ENCODE data around the gene DNAAF8.

Gene DNAAF8

GRCh38 chr16:4704913-4705312 lies 29.4 kb upstream of the DNAAF8 start:
- no peak overlapping the region for H3K4me3 ChIP-seq (ENCODE audit: low read depth, low read length)
- no peak for DNase-seq (ENCODE audit: low read depth)
- TF ChIP-seq CTCF (IDR thresholded peaks at IDR 0.05; ENCODE audit: control insufficient read depth, extremely low read depth, insufficient read depth) = no peak

GRCh38 chr16:4706871-4707270 lies 27.5 kb upstream of the DNAAF8 start:
- TF ChIP-seq CTCF (IDR thresholded peaks at IDR 0.05; ENCODE audit: control insufficient read depth, extremely low read depth, insufficient read depth) = no peak
- H3K4me3 ChIP-seq (ENCODE audit: low read depth, low read length) = no peak overlapping the region
- DNase-seq (ENCODE audit: low read depth) = no peak

GRCh38 chr16:4709481-4709880 lies 24.9 kb upstream of the DNAAF8 start:
- no peak for TF ChIP-seq CTCF (IDR thresholded peaks at IDR 0.05; ENCODE audit: control insufficient read depth, extremely low read depth, insufficient read depth)
- no peak for DNase-seq (ENCODE audit: low read depth)
- H3K4me3 ChIP-seq (ENCODE audit: low read depth, low read length) = no peak overlapping the region

- DNase-seq (ENCODE audit: low read depth) = no peak
- TF ChIP-seq CTCF (IDR thresholded peaks at IDR 0.05; ENCODE audit: control insufficient read depth, extremely low read depth, insufficient read depth) = no peak
- no peak overlapping the region for H3K4me3 ChIP-seq (ENCODE audit: low read depth, low read length)
Observed at GRCh38 chr16:4713663-4714501, 20.5 kb upstream of the DNAAF8 start.

GRCh38 chr16:4714996-4715395 lies 19.3 kb upstream of the DNAAF8 start:
- TF ChIP-seq CTCF (IDR thresholded peaks at IDR 0.05; ENCODE audit: control insufficient read depth, extremely low read depth, insufficient read depth) = no peak
- no peak overlapping the region for H3K4me3 ChIP-seq (ENCODE audit: low read depth, low read length)
- no peak for DNase-seq (ENCODE audit: low read depth)

- TF ChIP-seq CTCF (IDR thresholded peaks at IDR 0.05; ENCODE audit: control insufficient read depth, extremely low read depth, insufficient read depth) = no peak
- no peak for DNase-seq (ENCODE audit: low read depth)
- no peak overlapping the region for H3K4me3 ChIP-seq (ENCODE audit: low read depth, low read length)
Observed at GRCh38 chr16:4718466-4718865, 15.9 kb upstream of the DNAAF8 start.
